ENCODE results near the gene RNF121.

DNA sequence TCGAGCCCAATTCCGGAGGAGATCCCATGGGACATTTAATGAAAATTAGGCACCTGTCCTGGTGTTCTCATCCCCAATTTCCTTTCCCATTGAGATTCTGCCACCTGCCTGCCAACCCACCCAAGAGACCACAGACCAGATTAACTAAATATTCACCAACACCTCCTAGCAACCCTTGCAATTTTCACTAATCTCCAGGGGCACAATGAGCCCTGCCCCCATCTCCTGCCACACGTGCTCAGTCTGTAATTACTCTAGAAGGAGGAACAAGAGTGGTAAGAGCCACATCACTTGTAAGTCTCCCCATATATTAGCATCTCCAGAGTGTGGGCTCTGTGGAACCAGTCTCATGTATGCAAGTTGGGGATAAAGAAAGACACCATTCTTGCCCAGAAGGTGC, 107.8 kb downstream of the RNF121 start:
- TF ChIP-seq, protein P1, sequence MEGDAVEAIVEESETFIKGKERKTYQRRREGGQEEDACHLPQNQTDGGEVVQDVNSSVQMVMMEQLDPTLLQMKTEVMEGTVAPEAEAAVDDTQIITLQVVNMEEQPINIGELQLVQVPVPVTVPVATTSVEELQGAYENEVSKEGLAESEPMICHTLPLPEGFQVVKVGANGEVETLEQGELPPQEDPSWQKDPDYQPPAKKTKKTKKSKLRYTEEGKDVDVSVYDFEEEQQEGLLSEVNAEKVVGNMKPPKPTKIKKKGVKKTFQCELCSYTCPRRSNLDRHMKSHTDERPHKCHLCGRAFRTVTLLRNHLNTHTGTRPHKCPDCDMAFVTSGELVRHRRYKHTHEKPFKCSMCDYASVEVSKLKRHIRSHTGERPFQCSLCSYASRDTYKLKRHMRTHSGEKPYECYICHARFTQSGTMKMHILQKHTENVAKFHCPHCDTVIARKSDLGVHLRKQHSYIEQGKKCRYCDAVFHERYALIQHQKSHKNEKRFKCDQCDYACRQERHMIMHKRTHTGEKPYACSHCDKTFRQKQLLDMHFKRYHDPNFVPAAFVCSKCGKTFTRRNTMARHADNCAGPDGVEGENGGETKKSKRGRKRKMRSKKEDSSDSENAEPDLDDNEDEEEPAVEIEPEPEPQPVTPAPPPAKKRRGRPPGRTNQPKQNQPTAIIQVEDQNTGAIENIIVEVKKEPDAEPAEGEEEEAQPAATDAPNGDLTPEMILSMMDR (conservative IDR thresholded peaks at IDR 0.05; ENCODE audit: low read length) = no peak
- TF ChIP-seq EZH2phosphoT487 (IDR thresholded peaks at IDR 0.05; ENCODE audit: borderline replicate concordance) = no peak
